HepG2 (cell line): Measurements from ENCODE around the gene TMEM219. TPM values are rescaled to one million over a fixed set of nuclear protein-coding genes. Genes with fewer than 3 reads are reported as not detected.
A peak's percentile ranks its signal among the peaks of the same experiment; 100 is the strongest.

Experiments used
- DR1 ChIP-seq: sonication (generic); formaldehyde crosslinking; IDR thresholded peaks from 2 replicates; pipeline ENCODE4 v1.8.0; 2021; ENCODE audit warnings: mild to moderate bottlenecking, missing genetic modification reagents, inconsistent platforms
- ELF3 ChIP-seq: IDR thresholded peaks from 2 replicates; pipeline ENCODE4 v1.6.1; 2016; ENCODE audit warnings: missing genetic modification reagents, missing compliant biosample characterization
- ETV5 ChIP-seq: IDR thresholded peaks from 2 replicates; pipeline ENCODE4 v1.6.1; 2018; ENCODE audit warnings: missing biosample characterization, missing genetic modification reagents, inconsistent platforms, borderline replicate concordance
- FOXA1 ChIP-seq, 2 experiments: fragments of 450-650 bp in 1 of 2; sonication (generic) in 1 of 2; formaldehyde crosslinking in 1 of 2; IDR thresholded peaks; 2 replicates each; pipeline versions ENCODE4 v1.4.0 to v1.6.1; 2016 to 2020; ENCODE audit warnings: missing genetic modification reagents in 1 of 2
- GZF1 ChIP-seq: sonication (generic); formaldehyde crosslinking; IDR thresholded peaks from 2 replicates; pipeline ENCODE4 v1.5.1; 2020; ENCODE audit warnings: mild to moderate bottlenecking, missing genetic modification reagents
- IRX3 ChIP-seq: sonication (generic); formaldehyde crosslinking; IDR thresholded peaks from 2 replicates; pipeline ENCODE4 v1.8.1; 2023; ENCODE audit warnings: mild to moderate bottlenecking, low read depth, missing genetic modification reagents, borderline replicate concordance
- NKX3-1 ChIP-seq: sonication (generic); formaldehyde crosslinking; IDR thresholded peaks from 2 replicates; pipeline ENCODE4 v1.5.0; 2020; ENCODE audit warnings: missing genetic modification reagents
- NR2C2 ChIP-seq: sonication (generic); formaldehyde crosslinking; IDR thresholded peaks from 2 replicates; pipeline ENCODE4 v1.4.0; 2020; ENCODE audit warnings: missing genetic modification reagents, mild to moderate bottlenecking, moderate library complexity, borderline replicate concordance
- NR3C1 ChIP-seq: sonication (generic); formaldehyde crosslinking; IDR thresholded peaks from 2 replicates; pipeline ENCODE4 v1.4.0; 2020; ENCODE audit warnings: missing genetic modification reagents
- PTBP1 ChIP-seq: fragments of 200-400 bp; formaldehyde crosslinking; IDR thresholded peaks from 2 replicates; pipeline ENCODE4 v1.6.1; 2018; ENCODE audit warnings: low read length, low read depth; ENCODE audit not compliant: poor library complexity, severe bottlenecking
- TCF7 ChIP-seq: sonication (generic); IDR thresholded peaks from 2 replicates; pipeline ENCODE4 v1.6.1; 2016; ENCODE audit warnings: antibody characterized with exemption, low read depth
- TP53 ChIP-seq: sonication (generic); formaldehyde crosslinking; conservative IDR thresholded peaks from 2 replicates; pipeline ENCODE4 v1.4.0; 2020; ENCODE audit warnings: missing genetic modification reagents
- ZBTB1 ChIP-seq: sonication (generic); formaldehyde crosslinking; IDR thresholded peaks from 2 replicates; pipeline ENCODE4 v1.4.0; 2020; ENCODE audit warnings: missing genetic modification reagents, borderline replicate concordance
- ZNF256 ChIP-seq: sonication (generic); formaldehyde crosslinking; conservative IDR thresholded peaks from 2 replicates; pipeline ENCODE4 v1.4.0; 2020; ENCODE audit warnings: missing genetic modification reagents
- ZNF331 ChIP-seq: sonication (generic); formaldehyde crosslinking; IDR thresholded peaks from 2 replicates; pipeline ENCODE4 v1.4.0; 2020; ENCODE audit warnings: missing genetic modification reagents
- ZNF614 ChIP-seq: IDR thresholded peaks from 2 replicates; pipeline ENCODE4 v1.6.1; 2018; ENCODE audit warnings: missing biosample characterization, missing genetic modification reagents, inconsistent platforms, borderline replicate concordance
- ZNF839 ChIP-seq: sonication (generic); formaldehyde crosslinking; IDR thresholded peaks from 2 replicates; pipeline ENCODE4 v1.4.0; 2020; ENCODE audit warnings: missing genetic modification reagents, mild to moderate bottlenecking, borderline replicate concordance
- ZSCAN9 ChIP-seq: IDR thresholded peaks from 2 replicates; pipeline ENCODE4 v1.6.1; 2016; ENCODE audit warnings: borderline replicate concordance
- polyA plus RNA-seq, 8 experiments: library from polyadenylated mRNA; depleted of rRNA in 3 of 8; stranded (reverse) in 7 of 8; unstranded in 1 of 8; fragments of >200 nt; fragmentation: Illumina TruSeq in 4 of 8; extraction: Trizol in 4 of 8; gene quantifications; 2 replicates each; pipeline versions ENCODE4 v1.2.1 to v1.2.3, GENCODE V29; 2011 to 2016; ENCODE audit warnings: low read depth in 4 of 8, missing spikeins in 1 of 8, mixed read lengths in 1 of 8; ENCODE audit not compliant: insufficient read depth in 1 of 8
- total RNA-seq, 5 experiments: library from RNA; depleted of rRNA; stranded (reverse); fragments of >200 nt; fragmentation: Illumina TruSeq; extraction: Trizol; gene quantifications; 2 replicates each; pipeline ENCODE4 v1.2.3, GENCODE V29; 2016; ENCODE audit warnings: low read depth in 1 of 5
- TF ChIP-seq, protein P1 (sequence below): sonication (generic); formaldehyde crosslinking; conservative IDR thresholded peaks from 2 replicates; pipeline ENCODE4 v1.5.0; 2020; ENCODE audit warnings: missing genetic modification reagents
- TF ChIP-seq, protein P2 (sequence below): IDR thresholded peaks from 2 replicates; pipeline ENCODE4 v1.6.1; 2016; ENCODE audit warnings: low read depth
- TF ChIP-seq, protein P3 (sequence below): sonication (generic); formaldehyde crosslinking; IDR thresholded peaks from 2 replicates; pipeline ENCODE4 v1.4.0; 2020; ENCODE audit warnings: missing genetic modification reagents
- TF ChIP-seq, protein P4 (sequence below): sonication (generic); formaldehyde crosslinking; conservative IDR thresholded peaks from 2 replicates; pipeline ENCODE4 v1.8.0; 2022; ENCODE audit warnings: mild to moderate bottlenecking, moderate library complexity, missing genetic modification reagents

Gene TMEM219
- total and polyA plus RNA-seq, 2 of the 13 experiments (the other 11 are each of a cell fraction or from before 2014, with no cell fraction given): 105 to 115 TPM

DNA sequence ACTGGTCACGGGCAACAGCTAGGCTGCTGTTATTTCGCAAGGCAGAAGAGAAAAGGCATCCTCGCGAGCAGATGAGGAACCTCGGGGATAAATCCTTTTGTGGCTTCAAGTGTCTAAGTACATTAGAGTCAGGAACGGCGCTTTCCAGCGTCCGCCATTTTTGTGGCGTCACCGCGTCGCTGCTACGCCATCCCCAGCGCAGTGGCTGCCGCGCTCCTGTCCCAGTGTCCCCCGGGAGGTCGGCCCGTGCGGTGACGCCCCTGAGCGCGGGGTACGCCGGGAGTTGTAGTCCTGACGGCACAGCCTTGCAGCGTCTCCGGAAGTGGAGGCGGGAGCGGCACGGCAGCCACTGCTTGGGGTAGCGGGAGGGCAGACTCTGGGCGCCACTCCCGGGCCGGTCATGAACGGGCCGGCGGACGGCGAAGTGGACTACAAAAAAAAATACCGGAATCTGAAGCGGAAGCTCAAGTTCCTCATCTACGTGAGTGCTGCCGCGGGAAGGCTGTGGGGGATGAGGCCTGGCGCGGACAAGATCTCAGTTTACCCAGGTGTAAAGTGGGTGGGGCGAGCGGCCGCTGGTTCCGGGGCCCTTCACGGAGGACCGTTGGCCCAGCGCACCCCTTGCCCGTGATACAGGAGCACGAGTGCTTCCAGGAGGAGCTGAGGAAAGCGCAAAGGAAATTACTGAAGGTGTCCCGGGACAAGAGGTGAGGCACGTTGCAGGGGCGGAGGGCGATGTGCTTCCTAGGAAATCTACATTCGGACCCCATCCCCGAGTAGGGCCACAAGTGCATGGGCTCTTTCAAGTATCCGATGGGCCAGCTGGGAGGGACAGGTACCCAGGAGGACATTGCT is 34.3 kb downstream of the TMEM219 start, which contains the start of gene INO80E (continued):
- TF ChIP-seq, protein P1, sequence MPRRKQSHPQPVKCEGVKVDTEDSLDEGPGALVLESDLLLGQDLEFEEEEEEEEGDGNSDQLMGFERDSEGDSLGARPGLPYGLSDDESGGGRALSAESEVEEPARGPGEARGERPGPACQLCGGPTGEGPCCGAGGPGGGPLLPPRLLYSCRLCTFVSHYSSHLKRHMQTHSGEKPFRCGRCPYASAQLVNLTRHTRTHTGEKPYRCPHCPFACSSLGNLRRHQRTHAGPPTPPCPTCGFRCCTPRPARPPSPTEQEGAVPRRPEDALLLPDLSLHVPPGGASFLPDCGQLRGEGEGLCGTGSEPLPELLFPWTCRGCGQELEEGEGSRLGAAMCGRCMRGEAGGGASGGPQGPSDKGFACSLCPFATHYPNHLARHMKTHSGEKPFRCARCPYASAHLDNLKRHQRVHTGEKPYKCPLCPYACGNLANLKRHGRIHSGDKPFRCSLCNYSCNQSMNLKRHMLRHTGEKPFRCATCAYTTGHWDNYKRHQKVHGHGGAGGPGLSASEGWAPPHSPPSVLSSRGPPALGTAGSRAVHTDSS (CRISPR knock-in tag): 0 out of 2 replicates have a peak, but pooled peaks have one; percentile 41
- TF ChIP-seq TCF7: no peak
- TF ChIP-seq, protein P2, sequence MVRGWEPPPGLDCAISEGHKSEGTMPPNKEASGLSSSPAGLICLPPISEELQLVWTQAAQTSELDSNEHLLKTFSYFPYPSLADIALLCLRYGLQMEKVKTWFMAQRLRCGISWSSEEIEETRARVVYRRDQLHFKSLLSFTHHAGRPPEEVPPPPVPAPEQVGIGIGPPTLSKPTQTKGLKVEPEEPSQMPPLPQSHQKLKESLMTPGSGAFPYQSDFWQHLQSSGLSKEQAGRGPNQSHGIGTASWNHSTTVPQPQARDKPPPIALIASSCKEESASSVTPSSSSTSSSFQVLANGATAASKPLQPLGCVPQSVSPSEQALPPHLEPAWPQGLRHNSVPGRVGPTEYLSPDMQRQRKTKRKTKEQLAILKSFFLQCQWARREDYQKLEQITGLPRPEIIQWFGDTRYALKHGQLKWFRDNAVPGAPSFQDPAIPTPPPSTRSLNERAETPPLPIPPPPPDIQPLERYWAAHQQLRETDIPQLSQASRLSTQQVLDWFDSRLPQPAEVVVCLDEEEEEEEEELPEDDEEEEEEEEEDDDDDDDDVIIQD (CRISPR knock-in tag): no peak; the same call in 1 of the 2 replicates
- peak; percentile 0; the same call in 1 of the 2 replicates for TF ChIP-seq IRX3 (CRISPR knock-in tag)
- no peak for TF ChIP-seq NR3C1 (CRISPR knock-in tag)
- TF ChIP-seq GZF1: no peak
- TF ChIP-seq ELF3 (CRISPR knock-in tag): peak; percentile 86
- TF ChIP-seq DR1 (CRISPR knock-in tag): peak; percentile 42
- TF ChIP-seq ZSCAN9 (CRISPR knock-in tag): peak; percentile 93
- TF ChIP-seq ZNF331: peak; percentile 82
- TF ChIP-seq, protein P3, sequence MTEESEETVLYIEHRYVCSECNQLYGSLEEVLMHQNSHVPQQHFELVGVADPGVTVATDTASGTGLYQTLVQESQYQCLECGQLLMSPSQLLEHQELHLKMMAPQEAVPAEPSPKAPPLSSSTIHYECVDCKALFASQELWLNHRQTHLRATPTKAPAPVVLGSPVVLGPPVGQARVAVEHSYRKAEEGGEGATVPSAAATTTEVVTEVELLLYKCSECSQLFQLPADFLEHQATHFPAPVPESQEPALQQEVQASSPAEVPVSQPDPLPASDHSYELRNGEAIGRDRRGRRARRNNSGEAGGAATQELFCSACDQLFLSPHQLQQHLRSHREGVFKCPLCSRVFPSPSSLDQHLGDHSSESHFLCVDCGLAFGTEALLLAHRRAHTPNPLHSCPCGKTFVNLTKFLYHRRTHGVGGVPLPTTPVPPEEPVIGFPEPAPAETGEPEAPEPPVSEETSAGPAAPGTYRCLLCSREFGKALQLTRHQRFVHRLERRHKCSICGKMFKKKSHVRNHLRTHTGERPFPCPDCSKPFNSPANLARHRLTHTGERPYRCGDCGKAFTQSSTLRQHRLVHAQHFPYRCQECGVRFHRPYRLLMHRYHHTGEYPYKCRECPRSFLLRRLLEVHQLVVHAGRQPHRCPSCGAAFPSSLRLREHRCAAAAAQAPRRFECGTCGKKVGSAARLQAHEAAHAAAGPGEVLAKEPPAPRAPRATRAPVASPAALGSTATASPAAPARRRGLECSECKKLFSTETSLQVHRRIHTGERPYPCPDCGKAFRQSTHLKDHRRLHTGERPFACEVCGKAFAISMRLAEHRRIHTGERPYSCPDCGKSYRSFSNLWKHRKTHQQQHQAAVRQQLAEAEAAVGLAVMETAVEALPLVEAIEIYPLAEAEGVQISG: peak; percentile 97
- no peak for TF ChIP-seq FOXA1 (IDR thresholded peaks at IDR 0.05)
- peak; percentile 50 for TF ChIP-seq FOXA1 (CRISPR knock-in tag; IDR thresholded peaks at IDR 0.05)
- TF ChIP-seq ZNF839 (CRISPR knock-in tag): peak; percentile 84; the same call in 1 of the 2 replicates
- no peak for TF ChIP-seq PTBP1
- peak; percentile 72; the same call in 1 of the 2 replicates for TF ChIP-seq ZNF614 (CRISPR knock-in tag)
- TF ChIP-seq NKX3-1: 0 out of 2 replicates have a peak, but pooled peaks have one; percentile 19
- TF ChIP-seq ZNF256 (CRISPR knock-in tag): no peak; the same call in 1 of the 2 replicates
- TF ChIP-seq, protein P4, sequence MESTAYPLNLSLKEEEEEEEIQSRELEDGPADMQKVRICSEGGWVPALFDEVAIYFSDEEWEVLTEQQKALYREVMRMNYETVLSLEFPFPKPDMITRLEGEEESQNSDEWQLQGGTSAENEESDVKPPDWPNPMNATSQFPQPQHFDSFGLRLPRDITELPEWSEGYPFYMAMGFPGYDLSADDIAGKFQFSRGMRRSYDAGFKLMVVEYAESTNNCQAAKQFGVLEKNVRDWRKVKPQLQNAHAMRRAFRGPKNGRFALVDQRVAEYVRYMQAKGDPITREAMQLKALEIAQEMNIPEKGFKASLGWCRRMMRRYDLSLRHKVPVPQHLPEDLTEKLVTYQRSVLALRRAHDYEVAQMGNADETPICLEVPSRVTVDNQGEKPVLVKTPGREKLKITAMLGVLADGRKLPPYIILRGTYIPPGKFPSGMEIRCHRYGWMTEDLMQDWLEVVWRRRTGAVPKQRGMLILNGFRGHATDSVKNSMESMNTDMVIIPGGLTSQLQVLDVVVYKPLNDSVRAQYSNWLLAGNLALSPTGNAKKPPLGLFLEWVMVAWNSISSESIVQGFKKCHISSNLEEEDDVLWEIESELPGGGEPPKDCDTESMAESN (CRISPR knock-in tag): peak; percentile 81; the same call in 1 of the 2 replicates
- TF ChIP-seq ZBTB1 (CRISPR knock-in tag): no peak
- TF ChIP-seq NR2C2 (CRISPR knock-in tag): peak; percentile 95
- TF ChIP-seq TP53 (CRISPR knock-in tag): peak; percentile 16; the same call in 1 of the 2 replicates
- peak; percentile 99 for TF ChIP-seq ETV5
